LNCAP (cell line): ENCODE results near the gene HNRNPA0.
A peak's percentile ranks its signal among the peaks of the same experiment; 100 is the strongest.

Experiments used
- CTCF ChIP-seq: fragments of 450-650 bp; IDR thresholded peaks from 2 replicates; pipeline ENCODE4 v1.5.1; 2017; ENCODE audit warnings: mild to moderate bottlenecking

The HNRNPA0 gene

GRCh38 chr5:137750436-137750835 lies 3.7 kb downstream of the HNRNPA0 start:
- TF ChIP-seq CTCF: no peak

GRCh38 chr5:137747848-137748247 lies 6.3 kb downstream of the HNRNPA0 start:
- no peak for TF ChIP-seq CTCF

GRCh38 chr5:137743031-137743640 lies 11.0 kb downstream of the HNRNPA0 start:
- peak; percentile 57; the same call in 1 of the 2 replicates for TF ChIP-seq CTCF

GRCh38 chr5:137741718-137742117 lies 12.4 kb downstream of the HNRNPA0 start:
- no peak for TF ChIP-seq CTCF

- TF ChIP-seq CTCF: no peak
These were observed 14.4 kb downstream of the HNRNPA0 start for GRCh38 chr5:137739737-137740136.

GRCh38 chr5:137738947-137739346 lies 15.2 kb downstream of the HNRNPA0 start:
- TF ChIP-seq CTCF: no peak

- TF ChIP-seq CTCF: no peak
These were observed 16.6 kb downstream of the HNRNPA0 start for GRCh38 chr5:137737349-137738131.
